Upper lobe of right lung (tissue), 1 donor: ENCODE measurements around the gene SLC23A2. TPM values are rescaled to one million over a fixed set of nuclear protein-coding genes. Genes with fewer than 3 reads are reported as not detected.
A peak's percentile ranks its signal among the peaks of the same experiment; 100 is the strongest.

ENCODE experiments used
- ATAC-seq: fragments of 200-7000 bp; cut with Tn5 transposase; one replicate; pipeline ENCODE4 v1.9.1; 2020; ENCODE audit warnings: mild to moderate bottlenecking, moderate library complexity
- DNase-seq: peaks from one replicate; pipeline ENCODE4 v3.0.0-alpha.2; 2020
- H3K27ac ChIP-seq: fragments of 200-600 bp; one replicate; pipeline ENCODE4 v1.8.0; 2022
- H3K27me3 ChIP-seq: fragments of 200-600 bp; one replicate; pipeline ENCODE4 v1.8.0; 2022; ENCODE audit warnings: mild to moderate bottlenecking
- H3K36me3 ChIP-seq: fragments of 200-600 bp; one replicate; pipeline ENCODE4 v1.8.0; 2022
- H3K4me1 ChIP-seq: fragments of 200-600 bp; one replicate; pipeline ENCODE4 v1.8.0; 2022
- H3K4me3 ChIP-seq: fragments of 200-600 bp; one replicate; pipeline ENCODE4 v1.8.0; 2022; ENCODE audit warnings: mild to moderate bottlenecking
- H3K9me3 ChIP-seq: fragments of 200-600 bp; one replicate; pipeline ENCODE4 v1.8.0; 2022
- CTCF ChIP-seq: fragments of 200-600 bp; IDR thresholded peaks from one replicate; pipeline ENCODE4 v1.8.0; 2022; ENCODE audit warnings: antibody characterized with exemption
- intact Hi-C: fragments of 100-400 bp; cut with DNase I; formaldehyde crosslinking; loops from one replicate; pipeline ENCODE4 v1.11.0; 2022
- total RNA-seq: library from RNA; stranded (reverse); fragmentation: NEBNext Ultra II Directional; extraction: Animal tissue kit (Norgen Biotek cat#: 25700); gene quantifications from one replicate; pipeline ENCODE4 v1.2.1, GENCODE V29; 2021
- donor health status: DM: no; HTN: yes; CAD: no; lungs with severe emphysema.

The SLC23A2 gene
- total RNA-seq, 1 donor from 2014 or later: 26.2 TPM

- no peak for TF ChIP-seq CTCF
- intact Hi-C loops: no loop called here
- Histone ChIP-seq H3K36me3 (no peaks in the 10 kb centered on the region), H3K4me1 (peaks cover 17% of the 10 kb centered on the region), H3K27me3 (no peaks in the 10 kb centered on the region), H3K27ac (no peak overlapping the region), H3K4me3 (no peak overlapping the region), H3K9me3 (no peaks in the 10 kb centered on the region)
- DNase-seq (no peak), ATAC-seq (peak; percentile 85)
Observed at GRCh38 chr20:4957939-4958362, 43.4 kb downstream of the SLC23A2 start.

DNA sequence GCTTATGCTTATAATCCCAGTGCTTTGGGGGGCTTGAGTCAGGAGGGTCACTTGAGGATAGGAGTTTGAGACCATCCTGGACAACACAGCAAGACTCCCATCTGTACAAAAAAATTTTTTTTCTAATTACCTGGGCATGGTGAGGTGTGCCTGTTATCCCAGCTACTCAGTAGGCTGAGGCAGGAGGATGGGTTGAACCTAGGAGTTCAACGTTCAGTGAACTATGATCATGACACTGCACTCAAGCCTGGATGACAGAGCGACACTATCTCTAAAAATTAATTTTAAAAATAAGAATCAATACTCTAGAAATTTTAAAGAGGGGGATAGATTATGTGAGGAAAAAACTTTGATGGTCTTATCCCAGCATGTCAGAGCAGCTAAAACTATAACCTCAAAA lies 44.1 kb downstream of the SLC23A2 start:
- Histone ChIP-seq H3K4me1 (peaks cover 16% of the 10 kb centered on the region), H3K27ac (no peak overlapping the region), H3K4me3 (no peak overlapping the region), H3K27me3 (no peaks in the 10 kb centered on the region), H3K36me3 (no peaks in the 10 kb centered on the region), H3K9me3 (no peaks in the 10 kb centered on the region)
- TF ChIP-seq CTCF: no peak
- DNase-seq: no peak
- intact Hi-C loops: no loop called here
- no peak for ATAC-seq

GRCh38 chr20:4956200-4956810 lies 45.0 kb downstream of the SLC23A2 start:
- Histone ChIP-seq H3K9me3 (no peaks in the 10 kb centered on the region), H3K4me1 (peaks cover 7% of the 10 kb centered on the region), H3K36me3 (no peaks in the 10 kb centered on the region), H3K4me3 (no peak overlapping the region), H3K27ac (no peak overlapping the region), H3K27me3 (no peaks in the 10 kb centered on the region)
- intact Hi-C loops: no loop called here
- ATAC-seq (peak; percentile 80), DNase-seq (no peak)
- peak; percentile 88 for TF ChIP-seq CTCF

DNA sequence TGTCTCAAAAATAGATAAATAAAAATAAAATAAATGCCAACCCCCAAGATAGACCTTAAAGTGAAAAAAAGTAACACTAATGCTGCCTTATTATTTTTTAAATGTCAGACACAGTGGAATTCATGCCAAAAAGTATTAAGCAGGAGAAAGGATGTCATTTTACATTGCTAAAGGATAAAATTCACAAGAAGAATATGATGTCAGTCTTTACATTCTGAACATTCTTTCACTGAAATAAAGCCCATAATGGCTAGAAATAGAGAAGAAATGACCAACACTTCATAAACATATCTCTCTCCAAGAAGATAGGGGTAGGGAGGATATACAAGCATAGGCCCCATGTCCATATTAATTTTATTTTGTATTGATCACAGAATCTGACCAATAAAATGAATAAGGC lies 47.4 kb downstream of the SLC23A2 start:
- intact Hi-C loops: no loop called here
- no peak for DNase-seq
- H3K9me3 ChIP-seq: no peaks in the 10 kb centered on the region

GRCh38 chr20:4952229-4952628 lies 49.1 kb downstream of the SLC23A2 start:
- Histone ChIP-seq H3K4me3 (no peak overlapping the region), H3K36me3 (no peaks in the 10 kb centered on the region), H3K27ac (no peak overlapping the region), H3K9me3 (no peaks in the 10 kb centered on the region), H3K4me1 (no peaks in the 10 kb centered on the region), H3K27me3 (no peaks in the 10 kb centered on the region)
- TF ChIP-seq CTCF: no peak
- DNase-seq: no peak
- intact Hi-C loops: no loop called here
- no peak for ATAC-seq

More for the DNA sequence above, 47.4 kb downstream of the SLC23A2 start:
- no peaks in the 10 kb centered on the region for H3K36me3 ChIP-seq
- no peaks in the 10 kb centered on the region for H3K27me3 ChIP-seq
- no peak for ATAC-seq
- no peak for TF ChIP-seq CTCF
- no peak overlapping the region for H3K4me3 ChIP-seq
- no peak overlapping the region for H3K27ac ChIP-seq
- no peaks in the 10 kb centered on the region for H3K4me1 ChIP-seq

GRCh38 chr20:4951299-4951698 lies 50.0 kb downstream of the SLC23A2 start:
- intact Hi-C loops: no loop called here
- Histone ChIP-seq H3K4me1 (no peaks in the 10 kb centered on the region), H3K36me3 (no peaks in the 10 kb centered on the region), H3K27me3 (no peaks in the 10 kb centered on the region), H3K9me3 (no peaks in the 10 kb centered on the region), H3K4me3 (no peak overlapping the region), H3K27ac (peak overlapping the region; percentile 31)
- ATAC-seq: no peak
- no peak for DNase-seq
- TF ChIP-seq CTCF: no peak
